KBM-7 (cell line): Measurements from ENCODE around the gene ZFHX3.
A peak's percentile ranks its signal among the peaks of the same experiment; 100 is the strongest.

Experiments
- DNase-seq: peaks from one replicate; pipeline ENCODE4 v3.0.0-alpha.2; 2015
- in situ Hi-C: fragments of 300-500 bp; cut with MboI; formaldehyde crosslinking; loops from 2 replicates; pipeline ENCODE4 v1.14.3; 2020; ENCODE audit warnings: low sequenced_read_pairs, low pct_unique_long_range_greater_than_20kb, mixed read lengths

The ZFHX3 gene

GRCh38 chr16:73069581-73070262 lies 21.8 kb upstream of the ZFHX3 start:
- DNase-seq, result no peak
- in situ Hi-C loops, result no loop called here

- in situ Hi-C loops, result no loop called here
- peak; percentile 61 for DNase-seq
These were observed 20.8 kb upstream of the ZFHX3 start for GRCh38 chr16:73068541-73069401.

GRCh38 chr16:73067671-73068540 lies 20.0 kb upstream of the ZFHX3 start:
- no peak for DNase-seq
- in situ Hi-C loops, result no loop called here

GRCh38 chr16:73066927-73067670 lies 19.2 kb upstream of the ZFHX3 start:
- in situ Hi-C loops, result no loop called here
- no peak for DNase-seq

GRCh38 chr16:73066331-73066926 lies 18.5 kb upstream of the ZFHX3 start:
- DNase-seq, result no peak
- in situ Hi-C loops, result no loop called here

- in situ Hi-C loops, result no loop called here
- no peak for DNase-seq
These were observed 17.9 kb upstream of the ZFHX3 start for GRCh38 chr16:73065632-73066330.

GRCh38 chr16:73064994-73065545 lies 17.1 kb upstream of the ZFHX3 start:
- in situ Hi-C loops, result no loop called here
- DNase-seq, result no peak

- peak; percentile 56 for DNase-seq
- in situ Hi-C loops, result no loop called here
These were observed 16.5 kb upstream of the ZFHX3 start for GRCh38 chr16:73064212-73064993.

- no peak for DNase-seq
- in situ Hi-C loops, result no loop called here
These were observed 15.9 kb upstream of the ZFHX3 start for GRCh38 chr16:73063854-73064211.

- in situ Hi-C loops, result no loop called here
- DNase-seq, result no peak
These were observed 15.1 kb upstream of the ZFHX3 start for GRCh38 chr16:73062743-73063733.

- in situ Hi-C loops, result no loop called here
- no peak for DNase-seq
These were observed 14.2 kb upstream of the ZFHX3 start for GRCh38 chr16:73062001-73062616.

- in situ Hi-C loops, result no loop called here
- DNase-seq, result no peak
These were observed 13.1 kb upstream of the ZFHX3 start for GRCh38 chr16:73060892-73061490.

GRCh38 chr16:73059779-73060615 lies 12.1 kb upstream of the ZFHX3 start:
- in situ Hi-C loops, result no loop called here
- no peak for DNase-seq

GRCh38 chr16:73058616-73059409 lies 10.9 kb upstream of the ZFHX3 start:
- peak; percentile 49 for DNase-seq
- in situ Hi-C loops, result no loop called here
